Effector CD4-positive, alpha-beta T cell (primary cell): ENCODE results near the gene PITPNC1.

Source experiments
- DNase-seq: peaks from one replicate; pipeline ENCODE4 v3.0.0-alpha.2; 2020

PITPNC1 gene

GRCh38 chr17:67657596-67657995 is 280.5 kb downstream of the PITPNC1 start:
- DNase-seq: no peak

GRCh38 chr17:67658265-67658664 is 281.2 kb downstream of the PITPNC1 start:
- DNase-seq: no peak

- DNase-seq: no peak
Observed at GRCh38 chr17:67659028-67659427, 281.9 kb downstream of the PITPNC1 start.

GRCh38 chr17:67662712-67663111 is 285.6 kb downstream of the PITPNC1 start:
- no peak for DNase-seq

- DNase-seq: no peak
Observed at GRCh38 chr17:67663457-67663856, 286.4 kb downstream of the PITPNC1 start.

- no peak for DNase-seq
Observed at GRCh38 chr17:67666028-67666427, 288.9 kb downstream of the PITPNC1 start.

GRCh38 chr17:67666710-67667109 is 289.6 kb downstream of the PITPNC1 start:
- no peak for DNase-seq

GRCh38 chr17:67671493-67671892 is 294.4 kb downstream of the PITPNC1 start:
- no peak for DNase-seq

GRCh38 chr17:67672592-67673335 is 295.7 kb downstream of the PITPNC1 start:
- no peak for DNase-seq

GRCh38 chr17:67675481-67675880 is 298.4 kb downstream of the PITPNC1 start:
- DNase-seq: no peak

GRCh38 chr17:67676305-67676704 is 299.2 kb downstream of the PITPNC1 start:
- no peak for DNase-seq

GRCh38 chr17:67678414-67678813 is 301.3 kb downstream of the PITPNC1 start:
- no peak for DNase-seq

GRCh38 chr17:67679225-67679624 is 302.1 kb downstream of the PITPNC1 start:
- no peak for DNase-seq

- no peak for DNase-seq
Observed at GRCh38 chr17:67679721-67680120, 302.6 kb downstream of the PITPNC1 start.

- DNase-seq: no peak
Observed at GRCh38 chr17:67680445-67681224, 303.6 kb downstream of the PITPNC1 start.

GRCh38 chr17:67682196-67682595 is 305.1 kb downstream of the PITPNC1 start:
- no peak for DNase-seq

- no peak for DNase-seq
Observed at GRCh38 chr17:67685351-67685750, 308.3 kb downstream of the PITPNC1 start.

- no peak for DNase-seq
Observed at GRCh38 chr17:67686241-67686640, 309.2 kb downstream of the PITPNC1 start.

- DNase-seq: no peak
Observed at GRCh38 chr17:67687511-67687910, 310.4 kb downstream of the PITPNC1 start.

GRCh38 chr17:67689534-67690177 is 312.6 kb downstream of the PITPNC1 start:
- peak; percentile 43 for DNase-seq

- no peak for DNase-seq
Observed at GRCh38 chr17:67693811-67694210, 316.7 kb downstream of the PITPNC1 start.

GRCh38 chr17:67696347-67696746 is 319.3 kb downstream of the PITPNC1 start:
- DNase-seq: no peak

GRCh38 chr17:67696853-67697498 is 319.9 kb downstream of the PITPNC1 start:
- no peak for DNase-seq
